ENCODE results near the gene CCDC146.
"Not testable (repeated sequence)": the region's sequence is repeated elsewhere in the genome, so short reads cannot be mapped to it uniquely, and the experiment has no call there.

The CCDC146 gene

DNA sequence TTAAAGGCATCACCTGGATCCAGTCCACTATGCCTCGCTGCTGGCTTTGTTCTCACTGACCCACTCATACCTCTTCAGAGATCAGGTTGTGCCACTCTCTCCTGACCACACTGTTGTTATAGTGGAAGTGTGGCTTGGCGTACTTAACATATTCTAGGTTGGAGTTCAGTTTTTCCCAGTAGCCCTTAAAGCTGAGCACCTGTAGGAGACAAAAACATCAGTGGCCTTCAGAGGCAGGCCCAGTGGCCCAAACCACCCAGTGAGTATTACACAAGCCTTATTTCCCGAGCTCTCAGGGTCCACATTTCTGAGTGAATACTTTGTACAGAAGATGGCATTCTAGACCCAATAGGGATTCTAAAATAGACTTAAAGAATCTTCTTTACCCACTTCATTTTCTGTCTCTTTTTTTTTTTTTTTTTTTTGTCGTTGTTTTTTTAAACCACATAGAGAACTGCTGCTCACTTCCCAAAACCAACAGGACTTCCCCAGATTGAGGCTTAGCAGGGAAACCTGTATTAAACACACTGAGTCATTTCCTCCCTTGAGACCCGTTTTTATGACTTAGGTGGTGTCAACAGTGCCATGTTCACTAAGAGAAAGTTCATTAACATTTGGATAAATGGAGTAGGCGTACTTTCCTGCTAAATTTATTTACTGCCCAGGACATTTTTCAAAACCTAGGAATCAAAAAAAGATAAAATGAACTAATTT, 207.9 kb downstream of the CCDC146 start:
- no peak for TF ChIP-seq GATA1 (IDR thresholded peaks at IDR 0.05; ENCODE audit: low read depth, low read length)
- no peak for TF ChIP-seq POLR2A (IDR thresholded peaks at IDR 0.05; ENCODE audit: low read length)
- no peak for DNase-seq

DNA sequence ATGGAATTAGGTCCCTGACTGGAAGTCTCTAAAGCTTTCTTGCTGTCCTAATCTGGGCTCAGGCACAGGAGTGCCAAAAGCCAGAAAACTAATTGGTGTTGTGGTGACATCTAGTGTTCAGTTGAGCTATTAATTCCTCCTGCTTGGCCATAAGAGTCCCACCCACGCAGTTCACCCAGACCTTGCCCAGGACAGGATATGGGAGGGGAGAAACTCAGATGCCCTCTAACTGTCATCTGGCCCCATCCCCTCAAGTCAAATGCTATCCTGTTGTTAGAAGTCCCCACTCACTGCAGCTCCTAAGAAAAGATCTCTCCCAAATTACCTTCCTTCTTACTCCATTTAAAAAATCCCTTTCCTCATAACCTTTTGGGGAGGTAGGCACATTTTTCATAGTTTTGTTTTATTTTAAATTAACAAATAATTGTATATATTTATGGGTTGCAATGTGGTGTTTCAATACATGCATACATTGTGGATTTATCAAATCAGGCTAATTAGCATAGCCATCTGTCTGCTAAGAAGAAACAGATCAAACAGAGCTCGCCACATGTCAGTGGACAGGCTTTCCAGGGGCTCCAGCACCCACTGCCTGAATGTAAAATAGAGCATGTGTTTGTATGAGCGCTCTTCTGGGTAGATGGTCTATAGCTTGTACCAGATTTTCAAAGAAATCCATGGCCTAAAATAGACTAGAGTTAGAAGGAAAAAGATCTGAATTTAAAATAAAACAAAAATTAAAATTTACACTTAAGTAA, 209.7 kb downstream of the CCDC146 start:
- TF ChIP-seq GATA1 (IDR thresholded peaks at IDR 0.05; ENCODE audit: low read depth, low read length) (no peak), POLR2A (IDR thresholded peaks at IDR 0.05; ENCODE audit: low read length) (no peak)
- DNase-seq, result peak; percentile 80 to 85

DNA sequence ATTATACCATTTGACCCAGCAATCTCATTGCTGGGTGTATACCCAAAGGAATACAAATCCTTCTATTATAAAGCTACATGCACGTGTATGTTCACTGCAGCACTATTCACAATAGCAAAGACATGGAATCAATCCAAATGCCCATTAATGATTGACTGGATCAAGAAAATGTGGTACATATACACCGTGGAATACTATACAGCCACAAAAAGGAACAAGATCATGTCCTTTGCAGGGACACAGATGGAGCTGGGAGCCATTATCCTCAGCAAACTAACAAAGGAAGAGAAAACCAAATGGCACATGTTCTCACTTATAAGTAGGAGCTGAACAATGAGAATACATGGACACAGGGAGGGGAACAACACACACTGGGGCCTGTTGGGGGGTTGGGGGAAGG, 211.6 kb downstream of the CCDC146 start:
- not testable (repeated sequence) for DNase-seq

DNA sequence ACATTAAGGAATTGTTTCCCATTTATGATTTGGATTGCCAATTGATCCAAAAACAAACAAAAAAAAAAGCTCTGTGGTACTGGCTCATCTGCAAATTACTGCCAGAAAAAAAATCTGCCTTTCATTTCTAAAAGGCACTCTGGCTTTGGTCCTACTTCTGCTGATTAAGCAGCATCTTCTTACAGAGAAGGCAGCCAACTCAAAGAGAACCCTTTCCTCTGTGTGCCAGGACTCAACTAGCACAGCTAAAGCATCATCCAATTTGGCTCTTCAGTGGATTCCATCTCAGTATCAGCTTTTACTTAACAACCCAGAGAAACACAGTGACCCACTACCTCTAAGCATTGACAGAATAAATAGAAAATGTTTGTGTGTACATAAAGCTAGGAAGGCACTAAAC, 213.2 kb downstream of the CCDC146 start:
- DNase-seq, result no peak
- TF ChIP-seq GATA1 (IDR thresholded peaks at IDR 0.05; ENCODE audit: low read depth, low read length), result no peak
- TF ChIP-seq POLR2A (IDR thresholded peaks at IDR 0.05; ENCODE audit: low read length), result no peak

DNA sequence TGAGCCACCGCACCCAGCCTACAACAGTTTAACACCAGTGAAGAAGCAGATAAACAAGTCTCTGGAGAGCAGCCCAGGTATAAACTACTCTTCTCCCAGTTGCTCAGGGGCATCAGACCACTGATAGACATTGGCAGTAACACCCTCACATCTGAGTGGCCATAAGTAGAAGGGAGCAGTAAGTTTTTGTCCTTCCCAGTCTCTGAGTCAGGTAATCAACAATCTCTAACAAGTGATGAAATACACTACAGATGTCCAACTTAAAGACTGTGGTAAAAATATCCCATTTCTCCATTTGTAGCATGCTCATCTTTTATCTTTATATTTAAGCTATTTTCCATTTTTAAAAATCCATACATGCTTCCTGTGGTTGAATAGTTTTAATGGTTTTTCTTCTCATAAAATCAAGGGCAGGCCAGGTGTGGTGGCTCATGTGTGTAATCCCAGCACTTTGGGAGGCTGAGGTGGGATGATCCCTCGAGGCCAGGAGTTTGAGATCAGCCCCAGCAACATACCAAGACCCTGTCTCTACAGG, 215.1 kb downstream of the CCDC146 start:
- no peak for DNase-seq
- TF ChIP-seq GATA1 (IDR thresholded peaks at IDR 0.05; ENCODE audit: low read depth, low read length) (no peak), POLR2A (IDR thresholded peaks at IDR 0.05; ENCODE audit: low read length) (no peak)

DNA sequence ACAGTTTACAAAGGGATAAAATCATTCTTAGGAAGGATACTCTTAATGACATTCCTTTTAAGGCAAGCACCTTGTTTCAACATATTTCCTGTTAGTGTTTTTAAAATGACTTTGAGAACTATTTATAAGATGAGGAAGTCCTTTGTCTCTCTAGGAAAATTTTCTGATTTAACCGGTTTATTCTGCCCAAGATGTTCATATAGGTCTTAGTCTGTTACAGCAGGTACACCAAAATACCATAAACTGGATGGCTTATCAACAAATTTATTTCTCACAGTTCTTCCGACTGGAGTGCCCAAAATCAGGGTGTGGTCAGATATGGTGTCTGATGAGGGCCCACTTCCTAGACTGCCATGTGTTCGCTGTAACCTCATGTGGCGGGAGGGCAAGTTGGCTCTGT, 215.8 kb downstream of the CCDC146 start:
- DNase-seq, result peak in 1 of 2 experiments; percentile 20
- TF ChIP-seq POLR2A (IDR thresholded peaks at IDR 0.05; ENCODE audit: low read length) (no peak), GATA1 (IDR thresholded peaks at IDR 0.05; ENCODE audit: low read depth, low read length) (no peak)

DNA sequence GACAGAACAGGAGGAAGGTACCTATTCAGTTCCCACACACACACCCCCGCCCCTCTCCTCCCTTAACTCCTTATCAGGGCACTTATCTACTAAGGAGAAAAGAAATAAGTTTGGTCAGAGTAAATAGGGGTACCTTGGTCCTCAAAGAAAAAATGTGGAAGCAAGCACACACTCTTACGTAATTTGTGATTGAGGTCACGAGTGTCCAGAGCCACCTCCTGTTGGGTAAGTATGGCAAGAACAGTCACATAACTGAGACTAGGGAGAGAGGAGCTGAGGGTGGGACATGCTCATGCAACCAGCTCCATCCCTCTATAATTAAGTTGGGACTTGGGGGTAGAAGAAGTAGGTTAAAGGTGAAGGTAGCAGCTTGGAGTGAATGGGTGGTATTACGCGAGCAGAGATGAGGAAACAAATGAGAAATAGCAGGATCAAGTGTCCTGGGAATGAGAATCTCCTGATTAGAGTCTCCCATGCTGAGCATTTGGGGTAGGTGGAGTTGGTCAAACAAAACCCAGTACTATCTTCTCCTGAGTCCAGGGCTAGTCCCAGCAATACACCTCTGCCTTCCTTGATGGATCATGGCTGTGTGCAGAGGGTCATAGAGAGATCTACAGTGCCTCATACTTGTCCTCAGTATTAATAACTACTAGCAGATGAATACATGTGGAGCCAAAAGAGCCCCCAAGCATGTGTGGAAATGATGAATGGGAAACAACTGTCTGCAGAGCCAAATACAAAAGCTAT, 216.6 kb downstream of the CCDC146 start:
- TF ChIP-seq GATA1 (IDR thresholded peaks at IDR 0.05; ENCODE audit: low read depth, low read length) (no peak), POLR2A (IDR thresholded peaks at IDR 0.05; ENCODE audit: low read length) (no peak)
- DNase-seq, result no peak

DNA sequence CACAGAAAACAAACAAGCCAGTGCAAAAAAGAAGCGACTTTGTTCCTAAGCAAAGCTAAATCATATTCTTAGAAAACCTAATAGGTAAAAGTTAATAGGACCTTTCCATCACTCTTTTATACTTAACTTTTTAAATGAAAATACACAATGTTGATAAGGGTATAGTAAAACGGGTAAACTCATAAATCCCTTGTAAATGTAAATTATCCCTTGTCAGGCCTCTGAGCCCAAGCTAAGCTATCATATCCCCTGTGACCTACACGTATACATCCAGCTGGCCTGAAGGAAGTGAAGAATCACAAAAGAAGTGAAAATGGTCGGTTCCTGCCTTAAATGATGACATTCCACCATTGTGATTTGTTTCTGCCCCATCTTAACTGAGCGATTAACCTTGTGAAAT, 217.3 kb downstream of the CCDC146 start:
- no peak for DNase-seq
- TF ChIP-seq GATA1 (IDR thresholded peaks at IDR 0.05; ENCODE audit: low read depth, low read length), result no peak
- TF ChIP-seq POLR2A (IDR thresholded peaks at IDR 0.05; ENCODE audit: low read length), result no peak

All from erythroblast (primary cell).